GM21528 (cell line): ENCODE results near the gene MDM2.
"Not testable (repeated sequence)": the region's sequence is repeated elsewhere in the genome, so short reads cannot be mapped to it uniquely, and the experiment has no call there.

Experiments used
- ATAC-seq: cut with Tn5 transposase; IDR thresholded peaks from one replicate; pipeline ENCODE4 v1.9.1; 2021; ENCODE audit warnings: mild to moderate bottlenecking, moderate library complexity; ENCODE audit not compliant: unreplicated experiment, low FRiP score

Gene MDM2

GRCh38 chr12:68785358-68785757 is 22.6 kb upstream of the MDM2 start:
- ATAC-seq: no peak

- no peak for ATAC-seq
Measured at GRCh38 chr12:68785823-68786222, 22.2 kb upstream of the MDM2 start.

DNA sequence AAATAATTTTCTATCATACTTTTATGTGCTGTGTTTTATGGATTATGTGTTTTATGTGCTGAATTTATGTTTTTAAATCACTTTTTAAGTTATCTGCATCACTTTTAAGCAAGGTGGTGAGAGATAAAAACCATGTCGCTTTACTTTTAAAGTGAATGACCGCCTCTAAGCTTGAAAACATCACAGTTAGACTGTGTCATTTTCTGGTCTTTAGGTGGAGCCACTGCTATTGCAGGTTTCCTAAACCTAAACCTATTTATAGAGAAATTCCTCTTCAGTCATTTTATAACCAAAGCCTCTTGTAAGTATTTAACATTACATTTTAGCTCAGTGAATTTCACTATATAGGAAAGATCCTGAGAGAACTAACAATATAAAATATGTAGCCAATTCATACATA is 21.0 kb upstream of the MDM2 start:
- ATAC-seq: no peak

- no peak for ATAC-seq
Measured at GRCh38 chr12:68788554-68789143, 19.3 kb upstream of the MDM2 start.

GRCh38 chr12:68789144-68789878 is 18.7 kb upstream of the MDM2 start:
- ATAC-seq: no peak

- no peak for ATAC-seq
Measured at GRCh38 chr12:68790081-68790951, 17.7 kb upstream of the MDM2 start.

- ATAC-seq: no peak
Measured at GRCh38 chr12:68790952-68791234, 17.1 kb upstream of the MDM2 start.

DNA sequence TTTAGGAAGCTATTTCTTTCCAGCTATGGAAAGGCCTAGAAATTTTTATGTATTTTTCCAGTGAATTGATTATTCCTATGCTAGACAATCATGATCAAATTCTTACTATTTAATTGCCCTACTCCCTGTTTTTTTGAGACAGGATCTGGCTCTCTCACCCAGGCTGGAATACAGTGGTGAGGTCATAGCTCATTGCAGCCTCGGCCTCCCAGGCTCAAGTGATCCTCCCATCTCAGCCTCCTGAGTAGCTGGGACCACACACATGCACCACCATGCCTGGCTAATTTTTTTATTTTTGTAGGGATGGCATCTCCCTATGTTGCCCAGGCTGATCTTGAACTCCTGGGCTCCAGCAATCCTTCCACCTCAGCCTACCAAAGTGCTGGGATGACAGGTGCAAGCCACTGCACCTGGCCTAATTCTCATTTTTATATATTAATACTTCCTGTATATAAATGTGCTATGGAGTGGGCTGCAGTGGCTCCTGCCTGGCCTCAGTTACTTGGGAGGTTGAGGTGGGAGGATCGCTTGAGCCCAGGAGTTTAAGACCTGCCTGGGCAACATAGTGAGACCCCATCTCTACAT is 16.0 kb upstream of the MDM2 start:
- no peak for ATAC-seq

- no peak for ATAC-seq
Measured at GRCh38 chr12:68792952-68793351, 15.0 kb upstream of the MDM2 start.

DNA sequence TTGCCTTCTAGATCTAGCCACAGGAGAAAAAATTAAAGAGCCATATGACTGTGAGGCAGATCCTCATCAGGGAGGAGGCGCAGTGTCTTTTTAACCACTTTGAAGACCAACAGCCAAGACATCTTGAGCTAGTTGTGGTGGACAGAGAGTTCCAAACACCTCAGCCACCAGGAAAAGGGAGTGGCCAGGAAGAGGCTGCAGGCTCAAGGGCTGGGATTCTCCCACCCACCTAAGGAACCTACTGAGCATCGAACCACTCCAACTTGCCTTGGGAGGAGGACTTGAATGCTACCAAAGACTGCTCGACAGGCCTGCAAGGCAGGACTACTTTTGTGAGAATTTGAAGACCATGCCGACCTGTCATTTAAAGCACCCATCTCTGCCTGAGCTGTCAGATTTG is 14.5 kb upstream of the MDM2 start:
- no peak for ATAC-seq

DNA sequence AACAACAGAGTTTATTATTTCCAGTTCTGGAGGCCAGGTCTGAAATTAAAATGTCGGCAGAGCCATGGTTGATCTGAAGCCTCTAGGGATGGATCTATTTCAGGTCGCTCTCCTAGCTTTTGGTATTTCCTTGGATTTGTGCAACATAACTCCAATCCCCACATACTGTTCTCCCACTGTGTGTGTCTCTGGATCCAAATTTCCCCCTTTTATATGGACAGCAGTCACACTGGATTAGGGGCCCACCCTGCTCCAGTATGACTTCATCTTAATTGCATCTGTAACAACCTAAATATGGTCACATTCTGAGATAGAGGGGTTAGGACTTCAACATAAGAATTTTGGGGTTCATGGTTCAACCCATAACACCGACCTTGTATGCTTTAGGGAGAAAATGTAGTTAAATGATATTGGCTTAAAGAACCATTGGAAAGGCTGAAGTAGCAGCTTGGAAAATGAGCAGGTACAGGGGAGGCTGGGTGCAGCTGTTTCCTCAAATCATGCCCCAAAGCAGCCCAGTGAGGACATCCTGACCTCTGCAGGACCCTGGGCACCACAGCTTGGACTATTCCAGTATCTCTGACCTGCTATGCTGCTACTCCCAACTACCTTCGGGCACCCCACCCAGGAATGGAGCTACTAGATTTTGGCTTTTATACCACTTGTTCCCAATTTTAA is 13.9 kb upstream of the MDM2 start:
- ATAC-seq: no peak

DNA sequence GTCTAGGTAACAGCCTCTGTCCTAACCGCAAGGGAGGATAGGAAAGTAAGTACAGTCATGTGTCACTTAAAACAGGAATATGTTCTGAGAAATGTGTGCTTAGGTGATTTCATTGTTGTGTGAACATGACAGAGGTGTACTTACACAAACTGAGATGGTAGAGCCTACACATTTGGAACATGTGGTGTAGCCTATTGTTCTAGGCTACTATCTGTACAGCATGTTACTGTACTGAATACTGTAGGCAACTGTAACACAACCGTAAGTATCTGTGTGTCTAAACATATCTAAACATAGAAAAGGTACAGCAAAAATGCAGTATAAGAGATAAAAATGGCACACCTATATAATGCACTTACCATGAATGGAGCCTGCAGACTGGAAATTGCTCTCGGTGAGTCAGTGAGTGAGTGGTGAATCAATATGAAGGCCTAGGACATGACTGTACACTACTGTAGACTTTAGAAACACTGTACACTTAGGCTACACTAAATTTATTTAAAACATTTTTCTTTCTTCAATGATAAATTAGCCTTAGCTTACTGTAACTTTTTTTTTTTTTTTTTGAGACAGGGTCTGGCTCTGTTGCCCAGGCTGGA is 13.2 kb upstream of the MDM2 start:
- ATAC-seq: no peak

DNA sequence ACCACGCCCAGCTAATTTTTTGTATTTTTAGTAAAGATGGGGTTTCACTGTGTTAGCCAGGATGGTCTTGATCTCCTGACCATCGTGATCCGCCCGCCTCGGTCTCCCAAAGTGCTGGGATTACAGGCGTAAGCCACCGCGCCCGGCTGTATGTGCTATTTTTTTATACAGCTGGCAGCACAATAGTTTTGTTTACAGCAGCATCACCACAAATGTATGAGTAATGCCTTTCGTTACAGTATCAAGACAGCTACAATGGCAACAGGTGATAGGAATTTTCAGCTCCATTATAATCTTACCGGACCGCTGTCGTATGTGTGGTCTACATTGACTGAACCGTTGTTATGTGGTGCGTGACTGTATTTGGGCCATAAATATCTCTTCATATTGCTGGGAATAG is 11.6 kb upstream of the MDM2 start:
- ATAC-seq: no peak

DNA sequence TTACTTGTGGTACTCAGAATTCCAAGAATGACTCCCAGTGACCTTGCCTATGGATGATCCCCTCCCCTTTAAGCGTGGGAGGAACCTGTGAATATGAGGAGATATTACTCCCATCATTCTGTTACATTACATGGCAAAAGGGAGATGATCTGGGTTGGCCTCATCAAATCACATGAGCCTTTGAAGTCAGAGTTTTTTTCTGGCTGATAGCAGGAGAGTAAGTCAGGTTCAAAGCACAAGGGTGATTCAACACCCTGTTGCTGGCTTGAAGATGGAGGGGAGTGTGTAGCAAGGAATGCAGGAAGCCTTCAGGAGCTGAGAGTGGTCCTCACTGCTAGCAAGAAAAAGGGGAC is 9.1 kb upstream of the MDM2 start:
- no peak for ATAC-seq

DNA sequence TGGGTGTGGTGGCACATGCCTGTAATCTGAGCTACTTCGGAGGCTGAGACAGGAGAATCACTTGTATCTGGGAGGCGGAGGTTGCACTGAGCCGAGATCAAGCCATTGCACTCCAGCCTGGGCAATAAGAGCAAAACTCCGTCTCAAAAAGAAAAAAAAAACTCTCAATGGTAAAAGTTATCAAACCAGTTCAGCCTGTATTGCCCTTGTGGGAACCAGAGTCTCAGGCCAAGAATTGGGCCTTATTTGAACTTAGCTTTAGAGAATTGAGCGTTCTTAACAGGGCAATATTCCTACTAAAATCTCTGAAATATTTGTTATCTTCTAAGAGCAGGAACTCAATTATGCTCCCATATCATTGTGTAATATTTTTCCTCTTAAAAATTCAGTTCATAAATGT is 7.7 kb upstream of the MDM2 start:
- ATAC-seq: no peak

DNA sequence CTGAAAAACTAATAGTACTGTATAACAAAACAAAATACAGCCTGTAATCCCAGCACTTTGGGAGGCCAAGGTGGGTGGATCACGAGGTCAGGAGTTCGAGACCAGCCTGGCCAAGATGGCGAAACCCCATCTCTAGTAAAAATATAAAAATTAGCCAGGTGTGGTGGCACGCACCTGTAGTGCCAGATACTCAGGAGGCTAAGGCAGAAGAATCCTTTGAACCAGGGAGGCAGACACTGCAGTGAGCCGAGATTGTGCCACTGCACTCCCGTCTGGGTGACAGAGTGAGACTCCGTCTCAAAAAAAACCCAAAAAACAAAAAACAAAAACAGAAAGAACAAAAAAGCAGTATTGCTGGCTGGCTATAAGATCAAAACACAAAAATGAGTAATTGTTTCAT is 6.9 kb upstream of the MDM2 start:
- not testable (repeated sequence) for ATAC-seq

DNA sequence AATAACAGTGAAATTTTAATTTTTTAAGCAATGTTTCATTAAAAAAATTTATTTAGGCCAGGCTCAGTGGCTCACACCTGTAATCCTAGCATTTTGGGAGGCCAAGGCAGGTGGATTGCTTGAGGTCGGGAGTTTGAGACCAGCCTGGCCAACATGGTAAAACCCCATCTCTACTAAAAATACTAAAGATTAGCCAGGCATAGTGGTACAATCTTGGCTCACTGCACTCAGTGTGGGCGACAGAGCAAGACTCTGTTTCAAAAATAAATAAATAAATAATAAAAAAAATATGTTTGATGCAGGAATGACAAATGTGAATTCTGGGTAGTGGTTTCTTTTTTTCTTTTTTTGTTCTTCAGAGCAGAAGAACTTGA is 5.6 kb upstream of the MDM2 start:
- not testable (repeated sequence) for ATAC-seq

DNA sequence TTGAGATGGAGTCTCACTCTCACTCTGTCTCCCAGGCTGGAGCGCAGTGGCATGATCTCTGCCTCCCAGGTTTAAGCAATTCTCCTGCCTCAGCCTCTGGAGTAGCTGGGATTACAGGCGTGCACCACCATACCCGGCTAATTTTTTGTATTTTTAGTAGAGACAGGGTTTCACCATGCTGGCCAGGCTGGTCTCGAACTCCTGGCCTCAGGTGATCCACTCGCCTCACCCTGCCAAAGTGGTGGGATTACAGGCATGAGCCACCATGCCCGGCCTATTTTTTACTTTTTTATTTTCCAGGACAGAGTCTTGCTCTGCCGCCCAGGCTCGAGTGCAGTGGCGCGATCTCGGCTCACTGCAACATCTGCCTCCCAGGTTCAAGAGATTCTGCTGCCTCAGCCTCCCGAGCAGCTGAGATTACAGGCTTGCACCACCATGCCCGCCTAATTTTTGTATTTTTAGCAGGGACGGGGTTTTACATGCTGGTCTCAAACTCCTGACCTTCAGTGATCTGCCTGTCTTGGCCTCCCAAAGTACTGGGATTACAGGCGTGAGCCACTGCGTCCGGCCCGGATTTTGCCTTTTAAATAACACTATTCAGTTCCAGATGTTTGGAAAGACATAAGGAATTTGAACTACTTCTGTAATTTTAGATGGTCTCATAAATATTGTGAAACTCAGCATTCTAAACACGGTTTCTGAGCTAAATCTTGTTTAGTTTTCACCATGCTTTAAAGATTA is 4.9 kb upstream of the MDM2 start:
- not testable (repeated sequence) for ATAC-seq

- no peak for ATAC-seq
Measured at GRCh38 chr12:68803948-68804656, 3.9 kb upstream of the MDM2 start.
